NT2/D1 (cell line): Measurements from ENCODE around the gene GALR1.
"Not testable (repeated sequence)": the region's sequence is repeated elsewhere in the genome, so short reads cannot be mapped to it uniquely, and the experiment has no call there.

ENCODE experiments used
- DNase-seq: peaks from one replicate; pipeline ENCODE4 v3.0.0-alpha.2; 2011; ENCODE audit warnings: low read depth, low spot score
- H3K27me3 ChIP-seq: 2 replicates; pipeline ENCODE4 v1.6.0; 2011; ENCODE audit warnings: mild to moderate bottlenecking; ENCODE audit not compliant: insufficient read length, insufficient read depth
- H3K36me3 ChIP-seq: 2 replicates; pipeline ENCODE4 v1.6.1; 2011; ENCODE audit warnings: mild to moderate bottlenecking, low read length, mixed read lengths; ENCODE audit not compliant: insufficient read depth, insufficient read length
- H3K4me1 ChIP-seq: 2 replicates; pipeline ENCODE4 v1.5.1; 2011; ENCODE audit not compliant: insufficient read depth, insufficient read length
- H3K4me3 ChIP-seq: 2 replicates; pipeline ENCODE4 v1.5.1; 2011; ENCODE audit warnings: low read depth; ENCODE audit not compliant: insufficient read length
- H3K9ac ChIP-seq: 2 replicates; pipeline ENCODE4 v1.6.0; 2011; ENCODE audit warnings: low read depth; ENCODE audit not compliant: insufficient read length
- H3K9me3 ChIP-seq: 2 replicates; pipeline ENCODE4 v1.5.1; 2011; ENCODE audit warnings: mild to moderate bottlenecking, low read length; ENCODE audit not compliant: insufficient read depth
- SUZ12 ChIP-seq: IDR thresholded peaks from 2 replicates; pipeline ENCODE4 v1.6.1; 2011; ENCODE audit not compliant: insufficient read length, insufficient read depth; ENCODE audit errors: extremely low read depth
- YY1 ChIP-seq: IDR thresholded peaks from 2 replicates; pipeline ENCODE4 v1.6.1; 2011; ENCODE audit not compliant: insufficient read length, insufficient read depth
- ZNF274 ChIP-seq: IDR thresholded peaks from 2 replicates; pipeline ENCODE4 v1.6.1; 2011; ENCODE audit warnings: mild to moderate bottlenecking, low read depth, low read length

Gene GALR1

GRCh38 chr18:77223653-77224052, 26.0 kb upstream of the GALR1 start:
- no peak for DNase-seq
- no peak overlapping the region for H3K9ac ChIP-seq
- no peaks in the 10 kb centered on the region for H3K4me1 ChIP-seq
- no peaks in the 10 kb centered on the region for H3K36me3 ChIP-seq
- no peaks in the 10 kb centered on the region for H3K27me3 ChIP-seq
- no peak for TF ChIP-seq YY1
- no peak for TF ChIP-seq ZNF274
- TF ChIP-seq SUZ12 = no peak
- no peaks in the 10 kb centered on the region for H3K9me3 ChIP-seq
- H3K4me3 ChIP-seq = no peak overlapping the region

- no peaks in the 10 kb centered on the region for H3K9me3 ChIP-seq
- no peak overlapping the region for H3K4me3 ChIP-seq
- H3K4me1 ChIP-seq = no peaks in the 10 kb centered on the region
- TF ChIP-seq ZNF274 (no peak), YY1 (no peak), SUZ12 (no peak)
- H3K36me3 ChIP-seq = no peaks in the 10 kb centered on the region
- no peaks in the 10 kb centered on the region for H3K27me3 ChIP-seq
- no peak overlapping the region for H3K9ac ChIP-seq
- no peak for DNase-seq
Measured at GRCh38 chr18:77230645-77231044, 19.0 kb upstream of the GALR1 start.

- H3K4me1 ChIP-seq = no peaks in the 10 kb centered on the region
- H3K27me3 ChIP-seq = no peaks in the 10 kb centered on the region
- no peak for DNase-seq
- H3K9me3 ChIP-seq = peaks cover 19% of the 10 kb centered on the region
- H3K36me3 ChIP-seq = no peaks in the 10 kb centered on the region
- no peak for TF ChIP-seq YY1
- TF ChIP-seq SUZ12 = no peak
- TF ChIP-seq ZNF274 = no peak
- no peak overlapping the region for H3K9ac ChIP-seq
- H3K4me3 ChIP-seq = no peak overlapping the region
Measured at GRCh38 chr18:77234504-77235365, 14.9 kb upstream of the GALR1 start.

GRCh38 chr18:77239285-77239684, 10.4 kb upstream of the GALR1 start:
- DNase-seq, H3K9ac ChIP-seq, H3K4me3 ChIP-seq, H3K36me3 ChIP-seq, H3K27me3 ChIP-seq, H3K4me1 ChIP-seq: not testable (repeated sequence)
- H3K9me3 ChIP-seq = peaks cover 28% of the 10 kb centered on the region

- Histone ChIP-seq H3K9ac (peak overlapping the region; percentile 42), H3K4me1 (peaks cover 7% of the 10 kb centered on the region), H3K9me3 (peaks cover 6% of the 10 kb centered on the region; the same call in 1 of the 2 replicates), H3K4me3 (peak overlapping the region; percentile 43), H3K27me3 (peaks cover 80% of the 10 kb centered on the region), H3K36me3 (no peaks in the 10 kb centered on the region)
- no peak for DNase-seq
- TF ChIP-seq YY1 = no peak
- no peak for TF ChIP-seq ZNF274
- no peak for TF ChIP-seq SUZ12
Measured at GRCh38 chr18:77248873-77249568, 627 bp upstream of the GALR1 start.

GRCh38 chr18:77250501-77250925, 865 bp downstream of the GALR1 start:
- H3K9me3 ChIP-seq = peaks cover 6% of the 10 kb centered on the region; the same call in 1 of the 2 replicates
- DNase-seq = no peak
- peaks cover 7% of the 10 kb centered on the region for H3K4me1 ChIP-seq
- peaks cover 87% of the 10 kb centered on the region for H3K27me3 ChIP-seq
- no peaks in the 10 kb centered on the region for H3K36me3 ChIP-seq
- peak overlapping the region; percentile 43 for H3K4me3 ChIP-seq
- H3K9ac ChIP-seq = no peak overlapping the region
- TF ChIP-seq YY1 = no peak
- no peak for TF ChIP-seq SUZ12
- TF ChIP-seq ZNF274 = no peak
